Measurements from ENCODE around the gene SUSD1. TPM values are rescaled to one million over a fixed set of nuclear protein-coding genes. Genes with fewer than 3 reads are reported as not detected.

The SUSD1 gene
- total and polyA plus RNA-seq, 4 donors = 1.2 to 19.0 (median 3.2) TPM

DNA sequence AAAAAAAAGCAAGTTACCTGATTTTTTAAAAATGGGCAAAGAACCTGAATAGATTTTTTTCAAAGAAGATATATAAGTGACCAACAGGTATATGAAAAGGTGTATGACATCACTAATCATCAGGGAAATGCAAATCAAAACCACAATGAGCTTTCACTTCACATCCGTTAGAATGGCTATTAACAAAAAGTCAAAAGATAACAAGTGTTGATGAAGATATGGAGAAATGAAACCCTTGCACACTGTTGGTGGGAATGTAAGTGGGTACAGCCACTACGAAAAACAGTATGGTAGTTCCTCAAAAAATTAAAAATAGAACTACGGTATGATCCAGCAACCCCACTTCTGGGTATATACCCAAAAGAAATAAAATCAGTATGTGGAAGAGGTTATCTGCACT, 143.7 kb downstream of the SUSD1 start (continued):
- TF ChIP-seq RXRA (IDR thresholded peaks at IDR 0.05) = no peak
- TF ChIP-seq RAD21 (IDR thresholded peaks at IDR 0.05) = no peak
- TF ChIP-seq FOXA1 (IDR thresholded peaks at IDR 0.05) = no peak
- TF ChIP-seq EGR1 (IDR thresholded peaks at IDR 0.05; ENCODE audit: low read depth in 2 of 2) = no peak

DNA sequence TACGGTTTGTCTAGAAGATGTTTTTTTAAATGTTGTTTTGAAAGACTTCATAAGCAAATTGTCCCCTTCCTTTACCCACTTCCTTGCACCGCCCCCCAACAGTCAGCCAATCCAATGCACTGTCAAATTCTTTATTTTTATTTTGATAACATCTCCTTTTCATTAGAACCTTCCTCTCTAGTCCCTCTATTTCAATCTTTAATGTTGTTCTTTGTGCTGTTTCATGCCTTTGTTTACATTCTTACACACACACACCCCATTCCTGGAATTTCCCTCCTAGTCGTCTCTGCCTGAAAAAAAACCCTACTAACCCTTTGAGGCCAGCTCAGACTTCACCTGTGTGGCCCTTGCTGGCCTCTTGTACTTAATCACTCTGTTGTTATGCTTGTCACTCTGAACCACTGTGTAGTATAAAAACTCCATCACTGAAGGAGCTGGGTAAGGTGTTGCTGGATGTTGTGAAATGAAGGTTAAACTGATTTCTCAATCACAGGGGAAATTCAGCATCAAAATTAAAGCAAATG, 145.1 kb downstream of the SUSD1 start:
- Histone ChIP-seq H3K4me1 (ENCODE audit: control insufficient read depth in 4 of 4, insufficient read depth in 4 of 4, low read length in 3 of 4) (peaks cover 6 to 47% (median 37%) of the 10 kb centered on the region in 4 donors), H3K27me3 (ENCODE audit: control insufficient read depth in 4 of 4, insufficient read depth in 4 of 4, low read length in 3 of 4) (no peaks in the 10 kb centered on the region), H3K4me3 (ENCODE audit: low read depth in 1 of 3, low read length in 3 of 3) (no peak overlapping the region), H3K9me3 (ENCODE audit: control insufficient read depth in 4 of 4, low read length in 3 of 4) (no peaks in the 10 kb centered on the region), H3K27ac (ENCODE audit: low read depth in 1 of 2, low read length in 2 of 2) (peak overlapping the region; percentile 65 to 69), H3K9ac (ENCODE audit: low read depth in 1 of 2, low read length in 2 of 2) (no peak overlapping the region), H3K36me3 (ENCODE audit: control insufficient read depth in 4 of 4, insufficient read depth in 3 of 4, low read depth in 1 of 4, low read length in 3 of 4) (no peaks in the 10 kb centered on the region)
- WGBS = 56% methylated on average over 3 of the region's 3 CpGs
- TF ChIP-seq NR2F2 (IDR thresholded peaks at IDR 0.05) (peak; percentile 43), SP1 (IDR thresholded peaks at IDR 0.05) (no peak), FOXA2 (IDR thresholded peaks at IDR 0.05) (peak; percentile 43), FOXA1 (IDR thresholded peaks at IDR 0.05) (no peak), HNF4A (conservative IDR thresholded peaks at IDR 0.05) (peak in 1 of 2 donors; percentile 25), TAF1 (conservative IDR thresholded peaks at IDR 0.05) (no peak), JUND (IDR thresholded peaks at IDR 0.05) (peak in 1 of 2 donors; percentile 8), RXRA (IDR thresholded peaks at IDR 0.05) (peak in 1 of 2 donors; percentile 33)
- no peak for DNase-seq (ENCODE audit: low spot score)

DNA sequence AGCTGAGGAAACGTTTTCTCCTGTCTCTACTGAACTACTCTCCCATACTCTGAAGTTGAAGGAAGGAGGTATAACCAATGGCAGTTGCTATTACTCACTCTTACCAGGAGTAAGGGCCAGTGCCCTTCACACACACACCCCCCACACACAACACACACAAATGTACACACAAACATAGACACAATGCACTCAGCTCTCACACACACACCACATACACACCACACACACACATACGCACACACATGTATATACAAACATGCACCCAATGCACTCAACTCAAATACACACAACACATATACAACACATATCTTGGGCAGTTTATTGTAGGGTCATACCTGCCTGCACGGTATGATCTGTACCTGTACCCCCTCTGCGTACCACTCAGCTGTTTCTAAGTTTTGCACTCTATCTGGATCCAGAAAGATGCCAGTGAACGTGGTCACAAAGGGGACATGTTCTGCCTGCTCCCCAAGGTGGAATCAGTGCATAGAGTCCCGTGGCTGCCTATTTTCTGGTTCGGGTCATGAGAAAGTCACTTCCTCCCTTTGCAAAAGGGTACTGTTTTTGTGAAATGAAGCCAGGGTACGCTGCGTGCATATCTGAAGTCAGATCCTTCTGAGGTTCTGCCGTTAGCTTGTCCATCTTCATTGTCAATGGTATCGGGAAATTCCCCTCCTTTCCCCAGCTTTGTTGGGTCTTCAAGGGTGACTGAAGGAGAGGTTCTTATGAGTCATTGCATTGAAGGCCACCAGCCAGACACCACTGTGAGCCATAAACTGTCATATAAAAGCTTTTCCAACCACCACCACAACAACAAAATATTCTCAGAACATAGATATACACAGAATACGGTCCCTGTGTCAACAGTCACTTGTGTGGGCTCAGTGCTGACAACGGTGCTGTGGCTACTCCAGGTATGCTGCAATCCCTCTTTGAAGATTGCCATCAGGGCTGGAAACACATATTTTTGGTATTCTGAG, 146.6 kb downstream of the SUSD1 start:
- TF ChIP-seq HNF4A (conservative IDR thresholded peaks at IDR 0.05) = no peak
- TF ChIP-seq, protein P1, sequence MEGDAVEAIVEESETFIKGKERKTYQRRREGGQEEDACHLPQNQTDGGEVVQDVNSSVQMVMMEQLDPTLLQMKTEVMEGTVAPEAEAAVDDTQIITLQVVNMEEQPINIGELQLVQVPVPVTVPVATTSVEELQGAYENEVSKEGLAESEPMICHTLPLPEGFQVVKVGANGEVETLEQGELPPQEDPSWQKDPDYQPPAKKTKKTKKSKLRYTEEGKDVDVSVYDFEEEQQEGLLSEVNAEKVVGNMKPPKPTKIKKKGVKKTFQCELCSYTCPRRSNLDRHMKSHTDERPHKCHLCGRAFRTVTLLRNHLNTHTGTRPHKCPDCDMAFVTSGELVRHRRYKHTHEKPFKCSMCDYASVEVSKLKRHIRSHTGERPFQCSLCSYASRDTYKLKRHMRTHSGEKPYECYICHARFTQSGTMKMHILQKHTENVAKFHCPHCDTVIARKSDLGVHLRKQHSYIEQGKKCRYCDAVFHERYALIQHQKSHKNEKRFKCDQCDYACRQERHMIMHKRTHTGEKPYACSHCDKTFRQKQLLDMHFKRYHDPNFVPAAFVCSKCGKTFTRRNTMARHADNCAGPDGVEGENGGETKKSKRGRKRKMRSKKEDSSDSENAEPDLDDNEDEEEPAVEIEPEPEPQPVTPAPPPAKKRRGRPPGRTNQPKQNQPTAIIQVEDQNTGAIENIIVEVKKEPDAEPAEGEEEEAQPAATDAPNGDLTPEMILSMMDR (IDR thresholded peaks at IDR 0.05; ENCODE audit: low read depth, low read length, missing input control) = no peak
- TF ChIP-seq, protein P2, sequence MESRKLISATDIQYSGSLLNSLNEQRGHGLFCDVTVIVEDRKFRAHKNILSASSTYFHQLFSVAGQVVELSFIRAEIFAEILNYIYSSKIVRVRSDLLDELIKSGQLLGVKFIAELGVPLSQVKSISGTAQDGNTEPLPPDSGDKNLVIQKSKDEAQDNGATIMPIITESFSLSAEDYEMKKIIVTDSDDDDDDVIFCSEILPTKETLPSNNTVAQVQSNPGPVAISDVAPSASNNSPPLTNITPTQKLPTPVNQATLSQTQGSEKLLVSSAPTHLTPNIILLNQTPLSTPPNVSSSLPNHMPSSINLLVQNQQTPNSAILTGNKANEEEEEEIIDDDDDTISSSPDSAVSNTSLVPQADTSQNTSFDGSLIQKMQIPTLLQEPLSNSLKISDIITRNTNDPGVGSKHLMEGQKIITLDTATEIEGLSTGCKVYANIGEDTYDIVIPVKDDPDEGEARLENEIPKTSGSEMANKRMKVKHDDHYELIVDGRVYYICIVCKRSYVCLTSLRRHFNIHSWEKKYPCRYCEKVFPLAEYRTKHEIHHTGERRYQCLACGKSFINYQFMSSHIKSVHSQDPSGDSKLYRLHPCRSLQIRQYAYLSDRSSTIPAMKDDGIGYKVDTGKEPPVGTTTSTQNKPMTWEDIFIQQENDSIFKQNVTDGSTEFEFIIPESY (IDR thresholded peaks at IDR 0.05) = no peak
- TF ChIP-seq NR2F2 (IDR thresholded peaks at IDR 0.05) = no peak
- TF ChIP-seq FOXA1 (IDR thresholded peaks at IDR 0.05) = no peak
- TF ChIP-seq JUND (IDR thresholded peaks at IDR 0.05) = no peak
- TF ChIP-seq, protein P3, sequence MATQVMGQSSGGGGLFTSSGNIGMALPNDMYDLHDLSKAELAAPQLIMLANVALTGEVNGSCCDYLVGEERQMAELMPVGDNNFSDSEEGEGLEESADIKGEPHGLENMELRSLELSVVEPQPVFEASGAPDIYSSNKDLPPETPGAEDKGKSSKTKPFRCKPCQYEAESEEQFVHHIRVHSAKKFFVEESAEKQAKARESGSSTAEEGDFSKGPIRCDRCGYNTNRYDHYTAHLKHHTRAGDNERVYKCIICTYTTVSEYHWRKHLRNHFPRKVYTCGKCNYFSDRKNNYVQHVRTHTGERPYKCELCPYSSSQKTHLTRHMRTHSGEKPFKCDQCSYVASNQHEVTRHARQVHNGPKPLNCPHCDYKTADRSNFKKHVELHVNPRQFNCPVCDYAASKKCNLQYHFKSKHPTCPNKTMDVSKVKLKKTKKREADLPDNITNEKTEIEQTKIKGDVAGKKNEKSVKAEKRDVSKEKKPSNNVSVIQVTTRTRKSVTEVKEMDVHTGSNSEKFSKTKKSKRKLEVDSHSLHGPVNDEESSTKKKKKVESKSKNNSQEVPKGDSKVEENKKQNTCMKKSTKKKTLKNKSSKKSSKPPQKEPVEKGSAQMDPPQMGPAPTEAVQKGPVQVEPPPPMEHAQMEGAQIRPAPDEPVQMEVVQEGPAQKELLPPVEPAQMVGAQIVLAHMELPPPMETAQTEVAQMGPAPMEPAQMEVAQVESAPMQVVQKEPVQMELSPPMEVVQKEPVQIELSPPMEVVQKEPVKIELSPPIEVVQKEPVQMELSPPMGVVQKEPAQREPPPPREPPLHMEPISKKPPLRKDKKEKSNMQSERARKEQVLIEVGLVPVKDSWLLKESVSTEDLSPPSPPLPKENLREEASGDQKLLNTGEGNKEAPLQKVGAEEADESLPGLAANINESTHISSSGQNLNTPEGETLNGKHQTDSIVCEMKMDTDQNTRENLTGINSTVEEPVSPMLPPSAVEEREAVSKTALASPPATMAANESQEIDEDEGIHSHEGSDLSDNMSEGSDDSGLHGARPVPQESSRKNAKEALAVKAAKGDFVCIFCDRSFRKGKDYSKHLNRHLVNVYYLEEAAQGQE (IDR thresholded peaks at IDR 0.05) = no peak
- no peak for TF ChIP-seq GABPA (IDR thresholded peaks at IDR 0.05 in 1 of 2, conservative IDR thresholded peaks at IDR 0.05 in 1 of 2)
- no peak for TF ChIP-seq RXRA (IDR thresholded peaks at IDR 0.05)
- no peak for TF ChIP-seq RAD21 (IDR thresholded peaks at IDR 0.05)
- no peak for TF ChIP-seq HNF4G (IDR thresholded peaks at IDR 0.05)
- no peak for TF ChIP-seq TAF1 (conservative IDR thresholded peaks at IDR 0.05)
- TF ChIP-seq YY1 (IDR thresholded peaks at IDR 0.05) = no peak
- TF ChIP-seq, protein P4, sequence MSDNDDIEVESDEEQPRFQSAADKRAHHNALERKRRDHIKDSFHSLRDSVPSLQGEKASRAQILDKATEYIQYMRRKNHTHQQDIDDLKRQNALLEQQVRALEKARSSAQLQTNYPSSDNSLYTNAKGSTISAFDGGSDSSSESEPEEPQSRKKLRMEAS (IDR thresholded peaks at IDR 0.05) = no peak
- no peaks in the 10 kb centered on the region for H3K36me3 ChIP-seq (ENCODE audit: control insufficient read depth in 4 of 4, insufficient read depth in 3 of 4, low read depth in 1 of 4, low read length in 3 of 4)
- H3K27ac ChIP-seq (ENCODE audit: low read depth in 1 of 2, low read length in 2 of 2) = no peak overlapping the region
- WGBS = 86% methylated on average over 13 of the region's 13 CpGs
- H3K4me1 ChIP-seq (ENCODE audit: control insufficient read depth in 4 of 4, insufficient read depth in 4 of 4, low read length in 3 of 4) = peaks cover 3 to 36% (median 23%) of the 10 kb centered on the region in 4 donors
- DNase-seq (ENCODE audit: low spot score) = no peak
- no peaks in the 10 kb centered on the region for H3K9me3 ChIP-seq (ENCODE audit: control insufficient read depth in 4 of 4, low read length in 3 of 4)
- H3K9ac ChIP-seq (ENCODE audit: low read depth in 1 of 2, low read length in 2 of 2) = no peak overlapping the region
- no peak overlapping the region for H3K4me3 ChIP-seq (ENCODE audit: low read depth in 1 of 3, low read length in 3 of 3)
- no peaks in the 10 kb centered on the region for H3K27me3 ChIP-seq (ENCODE audit: control insufficient read depth in 4 of 4, insufficient read depth in 4 of 4, low read length in 3 of 4)

Measured in liver (tissue), 9 donors.